ENCODE results near the gene EXD1.

The EXD1 gene

GRCh38 chr15:41231422-41232226 is 1.1 kb upstream of the EXD1 start:
- no peak for DNase-seq

DNA sequence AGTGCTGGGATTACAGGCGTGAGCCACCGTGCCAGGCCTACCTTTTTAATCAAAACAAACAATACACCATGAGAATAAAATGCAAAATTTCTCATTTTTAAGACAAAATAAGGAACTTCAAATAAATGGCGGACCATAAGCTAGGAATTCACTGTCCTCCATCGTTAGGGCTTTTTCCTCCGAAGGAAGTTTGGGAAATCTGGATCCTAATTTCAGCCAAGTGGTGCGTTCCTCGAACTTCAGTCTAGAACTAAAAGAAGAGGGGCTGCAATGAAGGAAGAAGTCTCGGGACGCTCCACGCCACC is 260 bp downstream of the EXD1 start:
- DNase-seq: no peak

- DNase-seq: no peak
These were observed 11.2 kb downstream of the EXD1 start for GRCh38 chr15:41219381-41219780.

GRCh38 chr15:41218851-41219250 is 11.7 kb downstream of the EXD1 start:
- no peak for DNase-seq

GRCh38 chr15:41215708-41216107 is 14.8 kb downstream of the EXD1 start:
- no peak for DNase-seq

GRCh38 chr15:41207687-41208448 is 22.7 kb downstream of the EXD1 start:
- DNase-seq: no peak

DNA sequence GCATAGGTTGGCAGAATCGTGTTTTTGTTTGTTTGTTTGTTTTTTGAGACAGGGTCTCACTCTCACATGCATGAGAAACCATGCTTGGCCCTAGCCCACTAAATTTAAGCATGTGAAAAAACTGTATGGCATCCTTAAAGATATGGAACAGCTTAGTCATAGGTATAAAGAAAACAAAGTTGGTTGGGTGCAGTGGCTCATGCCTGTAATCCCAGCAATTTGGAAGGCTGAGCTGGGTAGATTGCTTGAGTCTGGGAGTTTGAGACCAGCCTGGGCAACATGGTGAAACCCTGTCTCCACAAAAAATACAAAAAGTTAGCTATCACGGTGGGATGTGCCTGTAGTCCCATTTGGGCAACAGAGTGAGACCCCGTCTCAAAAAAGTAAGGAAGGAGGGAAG is 25.2 kb downstream of the EXD1 start:
- DNase-seq: no peak

DNA sequence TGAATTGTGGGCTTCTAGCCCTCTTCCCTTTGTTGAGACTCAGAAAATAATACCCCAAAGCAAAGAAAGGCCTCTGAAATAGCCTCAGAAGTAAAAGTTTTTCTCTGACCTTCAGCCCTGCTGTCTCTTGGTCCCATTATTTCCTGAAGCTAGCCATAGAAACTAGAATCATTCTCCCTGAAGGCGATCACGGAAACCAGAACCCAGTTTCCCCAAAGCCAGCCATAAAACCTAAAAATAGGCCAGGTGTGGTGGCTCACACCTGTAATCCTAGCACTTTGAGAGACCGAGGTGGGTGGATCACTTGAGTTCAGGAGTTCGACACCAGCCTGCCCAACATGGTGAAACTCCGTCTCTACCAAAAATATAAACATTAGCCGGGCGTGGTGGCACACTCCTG is 27.2 kb downstream of the EXD1 start:
- no peak for DNase-seq

DNA sequence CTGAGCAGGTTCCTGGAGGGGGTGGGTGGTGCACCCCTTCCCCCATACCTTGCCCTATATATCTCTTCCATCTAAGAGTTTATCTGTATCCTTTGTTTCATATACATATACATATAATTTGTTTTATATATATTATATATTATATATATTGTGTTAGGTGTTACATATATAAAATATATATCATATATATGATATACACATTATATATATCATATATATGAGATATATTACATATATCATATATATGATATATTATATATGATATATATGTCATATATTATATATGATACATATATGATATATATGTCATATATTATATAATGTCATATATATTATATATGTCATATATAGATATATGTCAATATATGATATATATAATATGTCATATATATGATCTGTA is 31.1 kb downstream of the EXD1 start:
- no peak for DNase-seq

- DNase-seq: no peak
These were observed 36.1 kb downstream of the EXD1 start for GRCh38 chr15:41194444-41194843.

- DNase-seq: no peak
These were observed 47.0 kb downstream of the EXD1 start for GRCh38 chr15:41183581-41183980.

GRCh38 chr15:41182266-41182665 is 48.3 kb downstream of the EXD1 start:
- DNase-seq: no peak

- DNase-seq: no peak
These were observed 50.3 kb downstream of the EXD1 start for GRCh38 chr15:41180206-41180789.

- DNase-seq: no peak
These were observed 60.8 kb downstream of the EXD1 start for GRCh38 chr15:41169781-41170180.

- DNase-seq: no peak
These were observed 61.5 kb downstream of the EXD1 start for GRCh38 chr15:41169086-41169485.

DNA sequence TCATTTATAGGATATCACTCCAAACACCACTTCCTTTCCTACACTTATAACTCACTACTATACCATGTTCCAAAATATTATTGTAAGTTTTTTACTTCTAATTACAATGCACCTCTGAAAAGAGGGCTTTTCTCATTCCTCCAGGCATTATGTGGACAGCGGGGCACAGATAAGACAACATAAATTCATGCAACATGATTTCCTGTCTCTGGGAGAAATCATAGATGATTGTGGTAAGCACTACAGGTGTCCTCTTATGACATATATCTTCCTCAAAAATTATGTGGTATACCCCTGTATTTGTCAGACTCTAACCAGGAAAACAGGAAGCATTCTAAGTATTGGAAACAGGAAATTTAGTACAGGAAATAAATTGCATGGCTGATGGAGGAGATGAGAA is 68.8 kb downstream of the EXD1 start:
- DNase-seq: no peak

GRCh38 chr15:41161336-41161735 is 69.2 kb downstream of the EXD1 start:
- DNase-seq: no peak

DNA sequence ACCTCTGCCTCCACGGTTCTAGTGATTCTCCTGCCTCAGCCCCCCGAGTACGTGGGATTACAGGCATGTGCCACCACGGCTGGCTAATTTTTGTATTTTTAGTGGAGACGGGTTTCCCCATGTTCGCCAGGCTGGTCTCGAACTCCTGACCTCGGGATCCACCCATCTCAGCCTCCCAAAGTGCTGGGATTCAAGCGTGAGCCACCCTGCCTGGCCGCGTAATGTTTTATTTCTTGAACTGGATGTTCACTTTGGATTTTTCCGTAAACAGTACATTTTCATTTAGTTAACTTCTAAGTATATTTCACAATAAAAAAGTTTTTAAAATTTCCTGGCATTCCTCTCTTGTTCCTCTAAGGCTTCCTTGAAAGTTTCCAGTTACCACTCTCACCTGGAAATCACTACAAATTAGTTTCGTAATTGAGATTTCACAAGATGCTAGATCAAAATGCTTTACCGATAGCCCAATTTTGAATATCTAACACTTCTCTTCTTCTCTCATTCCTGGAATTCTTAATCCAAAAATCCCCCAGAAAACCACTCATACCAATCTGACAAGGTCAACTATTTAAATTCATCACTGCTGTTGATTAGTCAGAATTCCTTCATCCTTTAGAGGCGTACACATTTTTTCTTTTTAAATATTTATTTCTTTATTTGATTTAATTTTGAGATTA is 69.8 kb downstream of the EXD1 start:
- no peak for DNase-seq

DNA sequence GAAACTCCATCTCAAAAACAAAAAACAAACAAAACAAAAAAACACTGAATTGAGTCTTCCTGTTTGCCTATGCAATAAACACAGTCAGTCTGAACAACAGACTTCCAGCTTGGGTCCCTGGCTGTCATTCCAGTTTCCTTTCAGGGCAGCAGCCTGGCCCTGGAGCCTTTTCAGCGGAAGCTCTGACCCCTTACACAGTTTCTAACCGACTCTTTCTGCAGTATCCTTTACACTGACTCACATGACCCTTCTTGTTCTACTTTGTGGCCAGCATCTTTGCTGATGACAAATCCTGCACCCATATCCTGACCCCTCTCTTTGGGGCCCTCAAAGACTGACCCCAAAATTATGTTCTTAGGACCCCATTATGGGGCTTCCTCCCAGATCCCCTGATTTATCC is 76.1 kb downstream of the EXD1 start:
- no peak for DNase-seq

DNA sequence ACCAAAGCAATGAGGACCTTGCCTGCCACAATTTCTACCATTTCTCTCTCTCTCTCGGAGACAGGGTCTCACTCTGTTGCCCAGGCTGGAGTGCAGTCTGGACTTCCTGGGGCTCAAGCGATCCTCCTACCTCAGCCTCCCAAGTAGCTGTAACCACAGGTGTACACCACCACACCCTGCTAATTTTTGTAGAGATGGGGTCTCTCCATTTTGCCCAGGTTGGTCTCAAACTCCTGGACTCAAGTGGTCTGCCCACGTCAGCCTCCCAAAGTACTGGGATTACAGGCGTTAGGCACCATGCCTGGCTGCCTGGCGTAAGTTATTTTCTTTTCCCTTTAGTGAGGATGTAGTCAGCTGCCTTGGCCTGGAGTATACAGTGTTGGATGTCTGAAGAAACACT is 76.8 kb downstream of the EXD1 start:
- DNase-seq: no peak

DNA sequence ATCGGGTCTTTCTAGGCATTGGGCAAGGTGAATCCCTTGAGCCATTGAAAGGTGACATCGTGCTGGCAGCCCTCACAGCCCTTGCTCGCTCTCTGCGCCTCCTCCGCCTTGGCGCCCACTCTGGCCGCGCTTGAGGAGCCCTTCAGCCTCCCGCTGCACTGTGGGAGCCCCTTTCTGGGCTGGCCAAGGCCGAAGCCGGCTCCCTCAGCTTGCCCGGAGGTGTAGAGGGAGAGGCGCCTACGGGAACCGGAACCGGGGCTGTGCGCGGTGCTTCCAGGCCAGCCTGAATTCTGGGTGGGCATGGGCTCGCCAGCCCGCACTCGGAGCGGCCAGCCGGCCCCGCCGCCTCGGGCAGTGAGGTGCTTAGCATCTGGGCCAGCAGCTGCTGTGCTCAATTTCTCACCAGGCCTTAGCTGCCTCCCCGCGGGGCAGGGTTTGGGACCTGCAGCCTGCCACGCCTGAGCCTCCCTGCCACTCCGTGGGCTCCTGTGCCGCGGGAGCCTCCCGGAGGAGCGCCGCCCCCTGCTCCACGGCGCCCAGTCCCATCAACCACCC is 79.0 kb downstream of the EXD1 start:
- DNase-seq: no peak

GRCh38 chr15:41150279-41150678 is 80.3 kb downstream of the EXD1 start:
- no peak for DNase-seq

DNA sequence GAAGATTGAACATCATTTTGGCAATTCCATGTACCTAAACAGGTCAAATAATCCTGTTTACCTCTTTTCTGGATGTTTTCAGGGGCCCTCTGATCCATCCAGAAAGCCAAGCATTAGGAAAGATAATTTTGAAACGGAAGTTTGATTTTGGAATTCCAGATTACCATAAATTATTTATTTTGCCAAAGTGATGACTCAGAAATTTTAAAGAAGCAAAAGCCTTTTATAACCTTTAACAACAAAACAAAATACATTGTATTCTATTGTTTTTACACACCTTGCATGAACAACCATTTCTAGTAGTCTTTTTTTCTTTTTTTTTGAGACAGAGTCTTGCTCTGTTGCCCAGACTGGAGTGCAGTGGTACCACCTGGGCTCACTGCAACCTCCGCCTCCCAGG is 82.5 kb downstream of the EXD1 start:
- no peak for DNase-seq

Data from activated CD4-positive, alpha-beta T cell treated with anti-CD3 and anti-CD28 coated beads for 48 hours (primary cell).